ENCODE measurements around the gene CDK5R1.

DNA sequence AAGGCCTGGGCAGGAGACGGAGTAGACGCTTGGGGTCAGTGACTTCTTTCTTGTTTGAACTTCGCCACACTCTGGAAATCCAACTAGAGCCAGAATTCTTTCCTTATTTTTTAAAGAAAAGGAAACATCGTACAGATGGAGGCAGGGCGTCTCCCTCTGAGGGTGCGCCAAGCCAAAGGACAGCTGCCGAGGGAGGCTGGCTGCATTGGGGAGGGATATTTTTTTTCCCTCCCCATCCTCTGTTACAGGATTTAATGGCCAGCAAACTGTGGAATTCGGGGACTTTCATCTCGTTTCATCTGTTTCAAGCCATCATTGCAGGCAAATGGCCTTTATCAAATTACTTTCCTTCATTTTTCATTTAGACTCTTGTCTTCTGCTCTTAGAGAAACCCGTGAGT is 15.9 kb downstream of the CDK5R1 start:
- no peak for TF ChIP-seq EZH2 (IDR thresholded peaks at IDR 0.05; ENCODE audit: borderline replicate concordance, insufficient read depth, low read depth, low read length, poor library complexity, severe bottlenecking)
- TF ChIP-seq, protein P1, sequence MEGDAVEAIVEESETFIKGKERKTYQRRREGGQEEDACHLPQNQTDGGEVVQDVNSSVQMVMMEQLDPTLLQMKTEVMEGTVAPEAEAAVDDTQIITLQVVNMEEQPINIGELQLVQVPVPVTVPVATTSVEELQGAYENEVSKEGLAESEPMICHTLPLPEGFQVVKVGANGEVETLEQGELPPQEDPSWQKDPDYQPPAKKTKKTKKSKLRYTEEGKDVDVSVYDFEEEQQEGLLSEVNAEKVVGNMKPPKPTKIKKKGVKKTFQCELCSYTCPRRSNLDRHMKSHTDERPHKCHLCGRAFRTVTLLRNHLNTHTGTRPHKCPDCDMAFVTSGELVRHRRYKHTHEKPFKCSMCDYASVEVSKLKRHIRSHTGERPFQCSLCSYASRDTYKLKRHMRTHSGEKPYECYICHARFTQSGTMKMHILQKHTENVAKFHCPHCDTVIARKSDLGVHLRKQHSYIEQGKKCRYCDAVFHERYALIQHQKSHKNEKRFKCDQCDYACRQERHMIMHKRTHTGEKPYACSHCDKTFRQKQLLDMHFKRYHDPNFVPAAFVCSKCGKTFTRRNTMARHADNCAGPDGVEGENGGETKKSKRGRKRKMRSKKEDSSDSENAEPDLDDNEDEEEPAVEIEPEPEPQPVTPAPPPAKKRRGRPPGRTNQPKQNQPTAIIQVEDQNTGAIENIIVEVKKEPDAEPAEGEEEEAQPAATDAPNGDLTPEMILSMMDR (IDR thresholded peaks at IDR 0.05) = no peak
